ENCODE data around the gene GRPR.

GRCh38 chrX:16087076-16087475 is 36.3 kb upstream of the GRPR start:
- TF ChIP-seq CTCF (optimal IDR thresholded peaks at IDR 0.05 in 1 of 3, IDR thresholded peaks at IDR 0.05 in 1 of 3, conservative IDR thresholded peaks at IDR 0.05 in 1 of 3; ENCODE audit: extremely low read depth in 1 of 3, insufficient read depth in 2 of 3, low read length in 3 of 3) (no peak), EZH2 (IDR thresholded peaks at IDR 0.05; ENCODE audit: low read length) (no peak)
